GM19463 (cell line): ENCODE measurements around the gene APH1A.
A peak's percentile ranks its signal among the peaks of the same experiment; 100 is the strongest.
"Not testable (repeated sequence)": the region's sequence is repeated elsewhere in the genome, so short reads cannot be mapped to it uniquely, and the experiment has no call there.

Source experiments
- ATAC-seq: cut with Tn5 transposase; IDR thresholded peaks from one replicate; pipeline ENCODE4 v1.9.1; 2021; ENCODE audit warnings: mild to moderate bottlenecking, moderate library complexity; ENCODE audit not compliant: unreplicated experiment

APH1A gene

DNA sequence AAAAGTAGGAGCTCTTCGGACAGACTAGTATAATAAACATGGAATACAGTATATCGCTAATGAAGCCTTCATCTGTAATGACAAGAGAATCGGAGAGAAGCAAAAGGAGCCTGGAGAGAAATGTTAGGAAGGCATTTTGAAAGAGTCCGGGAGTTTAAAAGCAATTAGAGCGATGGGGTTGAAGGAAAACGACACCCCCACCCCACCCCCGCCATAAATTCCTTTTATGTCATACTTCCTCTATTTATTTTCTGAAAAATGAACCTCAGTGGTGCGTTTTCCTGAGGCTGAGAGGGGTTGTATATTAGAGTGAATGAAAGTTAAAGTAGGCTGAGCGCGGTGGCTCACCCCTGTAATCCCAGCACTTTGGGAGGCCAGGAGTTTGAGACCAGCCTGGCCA is 635 bp upstream of the APH1A start:
- ATAC-seq: no peak

DNA sequence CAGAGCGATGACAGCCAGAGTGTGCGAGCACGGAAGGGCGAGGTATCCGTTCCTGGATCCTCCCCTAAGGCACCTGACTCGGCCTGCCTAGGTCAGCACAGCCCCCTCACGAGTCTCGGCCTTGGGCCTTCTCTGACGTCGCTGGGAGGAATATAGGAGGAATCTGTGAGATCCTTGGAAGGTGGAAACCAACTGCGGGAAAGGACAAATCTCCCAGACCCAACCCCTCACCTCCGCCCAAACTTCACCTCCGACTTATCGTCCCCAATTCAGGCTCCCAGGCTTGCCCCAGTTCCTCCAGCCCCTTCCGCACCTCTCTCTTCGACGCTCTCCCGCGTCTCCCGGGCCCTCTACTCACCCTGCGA is 494 bp downstream of the APH1A start:
- no peak for ATAC-seq

DNA sequence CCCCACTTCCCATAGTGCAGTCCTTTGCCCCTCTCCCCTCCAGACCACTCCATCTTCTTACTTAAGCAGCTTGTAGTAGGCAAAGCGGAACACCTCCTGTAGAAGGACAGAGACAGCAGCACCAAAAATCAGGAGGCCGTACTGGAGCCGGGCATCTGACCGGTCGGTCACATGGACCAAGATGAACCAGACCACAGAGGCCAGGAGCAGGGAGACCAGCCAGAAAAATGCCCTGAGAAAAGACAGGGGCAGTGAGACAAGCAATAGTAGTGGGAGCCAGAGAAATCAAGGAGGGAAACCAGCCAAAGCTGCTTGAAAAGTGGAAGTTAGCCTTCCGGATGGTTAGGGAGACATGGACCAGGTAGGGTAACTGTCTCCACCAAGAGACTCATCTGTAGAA is 920 bp downstream of the APH1A start:
- ATAC-seq: no peak

DNA sequence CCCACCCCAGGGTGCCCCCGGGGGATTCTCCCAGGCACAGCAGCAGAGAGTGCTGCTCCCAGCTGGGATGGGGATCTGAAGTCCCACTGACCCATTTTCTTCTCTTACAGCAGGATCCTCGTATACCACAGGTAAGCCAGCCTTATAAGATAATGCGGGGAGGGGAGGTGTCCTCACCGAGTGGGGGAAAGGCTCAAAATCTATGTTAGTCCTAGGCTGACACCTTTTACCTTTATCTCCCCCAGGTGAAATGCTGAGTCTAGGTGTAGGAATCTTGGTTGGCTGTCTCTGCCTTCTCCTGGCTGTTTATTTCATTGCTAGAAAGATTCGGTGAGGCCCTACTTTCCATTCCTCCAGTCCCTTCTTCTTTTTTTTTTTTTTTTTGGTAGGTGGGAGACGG is 5.3 kb downstream of the APH1A start:
- no peak for ATAC-seq

DNA sequence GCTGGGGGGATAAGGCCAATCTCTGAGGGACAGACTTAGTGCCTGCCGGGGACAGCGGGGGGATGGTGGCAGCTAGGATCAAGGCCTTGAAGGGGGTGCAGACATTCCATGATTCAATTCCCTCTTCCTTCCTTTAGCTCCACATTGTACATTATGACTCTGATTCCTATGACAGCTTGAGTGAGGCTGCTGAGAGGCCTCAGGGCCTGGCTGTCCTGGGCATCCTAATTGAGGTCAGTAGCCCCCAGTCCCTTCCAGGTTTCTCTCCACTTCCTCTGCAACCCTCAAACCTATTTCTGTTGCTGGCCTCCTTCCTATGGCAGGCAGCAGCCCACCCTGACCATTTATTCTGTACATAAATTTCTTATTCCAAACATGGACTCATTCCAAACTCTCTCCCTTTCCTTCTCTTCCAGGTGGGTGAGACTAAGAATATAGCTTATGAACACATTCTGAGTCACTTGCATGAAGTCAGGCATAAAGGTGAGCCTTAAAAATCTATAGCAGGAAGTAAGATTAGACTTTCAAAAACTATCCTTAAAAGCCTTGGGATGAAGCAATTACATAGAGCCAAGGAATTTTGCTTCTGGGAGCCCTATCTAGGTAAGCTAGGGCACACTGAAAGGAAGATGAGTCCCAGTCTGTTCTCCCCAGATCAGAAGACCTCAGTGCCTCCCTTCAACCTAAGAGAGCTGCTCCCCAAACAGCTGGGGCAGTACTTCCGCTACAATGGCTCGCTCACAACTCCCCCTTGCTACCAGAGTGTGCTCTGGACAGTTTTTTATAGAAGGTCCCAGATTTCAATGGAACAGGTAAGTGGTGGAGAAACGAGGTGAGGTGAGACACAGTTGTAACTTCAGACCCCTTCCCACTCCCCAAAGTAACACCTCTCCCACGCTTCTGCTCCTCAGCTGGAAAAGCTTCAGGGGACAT is 6.2 kb downstream of the APH1A start:
- ATAC-seq: no peak

DNA sequence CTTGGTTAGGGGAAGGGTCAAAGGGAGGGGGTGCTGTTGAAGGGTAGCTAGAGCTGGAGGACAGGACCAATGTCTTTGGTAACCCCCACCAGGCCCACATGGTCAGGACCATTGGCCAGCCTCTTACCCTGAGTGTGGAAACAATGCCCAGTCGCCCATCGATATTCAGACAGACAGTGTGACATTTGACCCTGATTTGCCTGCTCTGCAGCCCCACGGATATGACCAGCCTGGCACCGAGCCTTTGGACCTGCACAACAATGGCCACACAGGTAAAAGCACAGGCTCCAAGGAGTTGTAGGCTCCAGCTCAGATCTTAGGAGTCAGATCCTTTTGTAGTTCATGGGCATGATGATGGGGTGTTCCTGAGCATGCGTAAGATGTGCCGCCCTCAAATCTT is 7.4 kb downstream of the APH1A start:
- no peak for ATAC-seq

DNA sequence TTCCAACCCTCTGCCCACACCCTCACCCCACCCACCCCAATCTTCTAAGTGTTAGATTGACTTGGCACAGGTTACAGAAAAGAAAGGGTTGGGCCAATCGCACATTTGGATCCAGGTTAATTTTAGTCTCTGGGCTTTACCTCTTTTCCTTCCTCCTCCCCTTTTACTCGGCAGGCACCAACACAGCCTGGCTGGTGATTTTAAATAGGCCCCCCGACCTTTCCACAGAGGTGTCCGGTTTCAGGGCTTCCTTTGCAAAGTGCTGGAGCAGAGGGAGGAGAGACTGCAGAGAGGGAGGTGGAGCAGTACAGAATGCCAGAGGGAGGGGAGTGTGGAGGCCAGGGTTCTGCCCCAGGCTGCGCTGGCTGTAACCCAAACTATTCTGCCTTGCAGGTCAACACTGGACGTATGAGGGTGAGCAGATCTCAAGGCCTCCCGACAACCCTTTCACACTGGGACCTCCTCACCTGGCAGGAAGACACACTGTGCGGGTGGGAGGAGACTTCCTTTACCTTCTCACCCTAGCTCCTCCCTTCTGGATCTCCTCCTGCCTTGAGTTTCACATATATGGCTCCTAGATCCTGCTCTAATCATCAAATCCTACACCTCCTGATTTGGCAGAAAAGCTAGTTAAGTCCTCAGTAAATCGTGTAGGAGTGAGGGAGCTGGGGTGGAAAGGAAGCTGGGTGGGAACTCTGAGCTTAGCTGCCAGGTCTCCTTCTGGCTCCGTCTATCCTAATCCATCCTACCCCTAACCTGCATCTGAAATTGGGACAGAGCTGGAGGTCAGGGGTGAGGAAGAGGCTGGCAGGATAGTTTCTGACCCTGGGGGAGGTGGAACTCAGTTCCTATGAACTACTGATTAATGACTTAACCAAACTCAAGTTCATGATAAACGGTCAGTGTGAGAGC is 8.8 kb downstream of the APH1A start:
- no peak for ATAC-seq

DNA sequence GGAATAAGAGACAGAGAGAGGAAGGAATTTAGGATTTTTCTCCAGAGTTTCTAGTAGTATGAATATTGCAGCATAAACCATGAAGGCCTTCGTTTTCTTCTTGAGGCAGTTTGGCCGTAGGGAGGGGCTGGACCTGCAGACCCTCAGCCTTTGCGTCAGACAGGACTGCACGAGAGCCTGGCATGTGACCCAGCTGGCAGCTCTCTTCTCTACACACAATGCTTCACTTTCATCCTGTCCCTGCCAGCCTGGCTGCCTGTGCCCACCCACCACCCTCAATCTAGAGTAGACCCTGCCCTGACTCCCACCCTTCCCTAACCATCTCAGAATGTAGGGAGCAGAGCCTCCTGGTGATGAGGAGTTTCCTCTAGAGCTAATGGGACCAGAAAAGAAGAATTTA is 9.6 kb downstream of the APH1A start:
- ATAC-seq: no peak

DNA sequence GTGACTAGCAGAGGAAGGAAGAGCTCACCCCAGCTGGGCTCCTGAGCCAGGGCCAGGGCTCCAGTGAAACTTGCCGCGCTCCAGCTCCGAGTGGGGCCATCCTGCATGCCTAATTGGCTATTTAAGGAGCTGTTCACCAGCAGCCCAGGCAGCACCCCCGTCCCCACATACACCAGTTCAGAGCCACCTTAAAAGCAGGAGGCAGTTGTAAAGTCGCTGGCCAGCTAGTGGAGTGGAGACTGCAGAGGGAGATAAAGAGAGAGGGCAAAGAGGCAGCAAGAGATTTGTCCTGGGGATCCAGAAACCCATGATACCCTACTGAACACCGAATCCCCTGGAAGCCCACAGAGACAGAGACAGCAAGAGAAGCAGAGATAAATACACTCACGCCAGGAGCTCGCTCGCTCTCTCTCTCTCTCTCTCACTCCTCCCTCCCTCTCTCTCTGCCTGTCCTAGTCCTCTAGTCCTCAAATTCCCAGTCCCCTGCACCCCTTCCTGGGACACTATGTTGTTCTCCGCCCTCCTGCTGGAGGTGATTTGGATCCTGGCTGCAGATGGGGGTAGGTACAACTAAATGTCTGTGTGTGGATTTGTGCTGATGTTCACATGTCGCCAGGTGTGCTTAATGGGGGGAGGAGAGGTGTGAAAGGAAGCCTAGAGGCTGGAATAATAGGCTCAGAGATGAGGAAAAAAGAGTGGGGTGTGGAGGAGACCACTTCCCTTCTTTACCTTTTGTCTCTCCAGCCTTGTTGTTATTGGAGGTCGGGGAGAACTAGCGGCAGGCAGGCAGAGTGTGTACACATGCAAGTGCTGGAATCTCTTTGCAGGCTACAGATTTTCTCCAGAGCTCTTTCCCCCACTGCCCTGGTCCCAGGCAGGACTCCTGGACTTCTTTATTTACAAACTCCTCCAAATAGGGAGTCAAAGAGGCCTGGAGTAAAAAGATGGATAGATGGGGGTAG is 10.9 kb downstream of the APH1A start, which contains the start of gene CA14:
Gene CA14, plus strand, starts transcription at position 151 of the 962 bp plus-strand sequence. Its CDS starts 355 bp downstream, at position 506.
- no peak for ATAC-seq

DNA sequence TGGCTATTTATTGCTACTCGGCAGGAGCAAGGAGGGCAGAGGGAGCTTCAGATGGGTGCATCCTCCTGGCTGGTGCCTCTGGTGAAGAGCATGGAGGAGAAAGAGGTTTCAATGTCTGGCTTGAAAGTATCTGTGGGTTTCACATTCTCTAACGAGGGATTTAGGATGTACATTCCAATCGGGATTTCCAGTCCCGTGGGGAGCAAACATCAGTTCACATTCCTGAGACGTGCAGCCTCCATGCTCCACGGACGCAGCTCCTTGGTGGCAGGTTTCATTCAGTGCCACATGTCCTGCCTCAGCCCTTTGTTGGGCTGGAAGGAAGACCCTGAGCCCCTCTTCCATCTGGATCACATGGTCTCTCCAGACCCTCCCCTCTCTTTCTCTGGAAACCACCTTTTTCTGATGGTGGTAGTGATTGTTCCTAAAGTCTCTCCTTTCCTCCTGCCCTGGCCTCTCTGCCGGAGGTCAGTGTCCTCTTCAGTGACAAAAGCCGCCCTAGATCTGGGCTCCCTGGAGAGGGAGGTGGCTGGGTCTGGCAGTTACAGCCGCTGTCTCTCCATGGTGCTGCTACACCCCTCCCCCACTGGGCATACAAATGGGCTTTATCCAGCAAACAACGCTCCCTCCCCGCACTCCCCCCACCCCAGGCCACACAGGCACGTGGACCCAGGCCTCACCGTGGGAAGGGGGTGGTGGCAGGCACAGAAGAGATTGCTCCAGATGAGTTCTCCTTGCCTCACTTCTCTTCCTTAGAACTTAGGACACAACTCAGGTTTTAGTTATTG is 12.1 kb downstream of the APH1A start:
- no peak for ATAC-seq

DNA sequence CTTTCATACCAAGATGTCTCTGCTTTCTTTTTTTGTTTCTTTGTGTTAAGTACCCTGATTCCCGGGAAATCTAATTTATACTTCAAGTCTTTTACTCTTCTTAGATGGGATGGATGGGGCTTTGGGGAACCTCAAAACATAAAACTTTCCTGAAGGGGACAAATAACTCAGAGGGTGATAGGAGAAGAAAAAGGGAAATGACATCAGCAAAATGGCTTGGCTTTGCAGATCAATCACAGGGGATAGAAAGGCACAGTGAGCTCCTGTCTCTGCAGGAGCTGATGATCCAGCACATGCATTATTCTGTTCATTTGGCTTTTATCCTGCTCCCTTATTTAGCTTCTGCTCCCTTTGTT is 12.6 kb downstream of the APH1A start:
- ATAC-seq: no peak

DNA sequence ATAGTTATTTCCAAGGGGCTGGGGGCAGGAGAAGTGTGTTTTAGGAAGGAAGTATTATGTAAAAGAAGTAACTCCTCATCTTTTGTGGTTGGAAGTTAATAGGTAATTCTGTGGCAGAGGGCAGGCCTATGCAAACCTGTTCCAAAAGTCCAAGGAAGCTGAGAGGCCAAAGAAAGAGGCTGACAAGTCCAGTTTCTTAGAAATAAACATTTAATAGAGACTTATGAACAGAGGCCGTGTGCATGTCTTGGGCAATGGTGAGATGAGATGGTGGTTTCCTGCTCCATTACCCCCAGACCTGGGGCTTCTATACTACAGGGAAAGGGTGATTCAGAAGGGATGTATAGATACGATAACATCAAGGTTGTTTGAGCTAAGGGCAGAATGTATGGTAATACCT is 18.9 kb downstream of the APH1A start:
- no peak for ATAC-seq

DNA sequence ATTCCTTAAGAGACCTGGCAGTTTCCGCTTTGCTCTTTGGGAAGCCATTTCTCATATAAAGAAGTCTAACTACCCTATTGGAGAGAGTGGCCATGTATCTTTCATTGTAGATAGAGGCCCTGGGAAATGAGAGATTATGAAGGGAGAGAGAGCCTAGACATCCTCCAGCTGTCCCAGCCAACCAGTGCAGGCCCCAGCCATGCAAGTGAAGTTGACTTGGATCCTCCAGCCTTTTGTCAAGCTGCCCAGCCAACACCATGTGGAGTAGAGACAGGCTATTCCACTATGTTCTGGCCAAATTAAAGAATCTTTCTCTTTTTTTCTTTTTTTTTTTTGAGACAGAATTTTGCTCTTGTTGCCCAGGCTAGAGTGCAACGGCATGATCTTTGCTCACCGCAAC is 25.8 kb downstream of the APH1A start:
- no peak for ATAC-seq

DNA sequence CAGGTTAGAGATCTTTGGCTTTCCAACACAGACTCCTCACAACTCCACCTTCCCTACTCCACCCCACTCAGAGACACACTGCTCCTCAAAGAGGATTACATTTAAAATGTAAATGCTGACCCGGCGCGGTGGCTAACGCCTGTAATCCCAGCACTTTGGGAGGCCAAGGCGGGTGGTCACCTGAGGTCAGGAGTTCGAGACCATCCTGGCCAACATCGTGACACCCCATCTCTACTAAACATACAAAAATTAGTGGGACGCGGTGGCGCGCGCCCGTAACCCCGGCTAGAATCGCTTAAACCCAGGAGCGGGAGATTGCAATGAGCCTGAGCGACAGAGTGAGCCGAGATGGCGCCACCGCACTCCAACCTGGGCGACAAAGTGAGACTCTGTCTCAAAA is 31.1 kb downstream of the APH1A start:
- ATAC-seq: no peak

DNA sequence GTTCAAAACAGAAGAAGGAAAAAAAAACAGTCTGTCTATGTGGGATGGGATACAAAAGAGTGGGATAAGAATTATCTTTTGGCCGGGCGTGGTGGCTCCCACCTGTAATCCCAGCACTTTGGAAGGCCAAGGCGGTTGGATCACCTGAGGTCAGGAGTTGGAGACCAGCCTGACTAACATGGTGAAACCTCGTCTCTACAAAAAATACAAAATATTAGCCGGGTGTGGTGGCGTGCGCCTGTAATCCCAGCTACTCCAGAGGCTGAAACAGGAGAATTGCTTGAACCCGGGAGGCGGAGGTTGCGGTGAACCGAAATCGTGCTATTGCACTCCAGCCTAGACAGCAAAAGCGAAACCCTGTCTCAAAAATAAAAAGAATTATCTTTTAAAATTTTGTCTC is 31.6 kb downstream of the APH1A start:
- ATAC-seq: not testable (repeated sequence)

DNA sequence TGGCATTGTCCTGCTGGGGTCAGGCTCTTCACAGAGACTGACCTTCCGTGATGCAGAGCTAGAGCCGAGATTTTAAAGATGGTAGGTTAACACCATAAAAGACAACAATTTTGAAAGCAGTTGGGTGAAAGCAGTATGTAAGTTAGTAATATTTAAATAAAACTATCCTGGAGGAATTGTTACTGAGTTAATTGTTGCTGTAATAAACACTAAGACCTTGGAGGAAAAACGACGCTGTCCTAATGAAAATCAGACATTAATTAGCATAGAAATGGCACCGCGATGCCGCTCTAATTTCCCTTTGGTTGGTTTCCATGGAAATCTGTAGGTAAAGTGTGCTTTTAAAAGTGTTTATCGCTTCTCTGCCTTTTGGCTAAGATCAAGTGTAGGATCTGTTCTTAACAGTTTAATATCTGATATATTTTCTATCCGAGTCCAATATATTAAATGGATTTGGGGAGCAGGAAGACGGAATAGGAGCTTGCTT is 32.2 kb downstream of the APH1A start:
- no peak for ATAC-seq

DNA sequence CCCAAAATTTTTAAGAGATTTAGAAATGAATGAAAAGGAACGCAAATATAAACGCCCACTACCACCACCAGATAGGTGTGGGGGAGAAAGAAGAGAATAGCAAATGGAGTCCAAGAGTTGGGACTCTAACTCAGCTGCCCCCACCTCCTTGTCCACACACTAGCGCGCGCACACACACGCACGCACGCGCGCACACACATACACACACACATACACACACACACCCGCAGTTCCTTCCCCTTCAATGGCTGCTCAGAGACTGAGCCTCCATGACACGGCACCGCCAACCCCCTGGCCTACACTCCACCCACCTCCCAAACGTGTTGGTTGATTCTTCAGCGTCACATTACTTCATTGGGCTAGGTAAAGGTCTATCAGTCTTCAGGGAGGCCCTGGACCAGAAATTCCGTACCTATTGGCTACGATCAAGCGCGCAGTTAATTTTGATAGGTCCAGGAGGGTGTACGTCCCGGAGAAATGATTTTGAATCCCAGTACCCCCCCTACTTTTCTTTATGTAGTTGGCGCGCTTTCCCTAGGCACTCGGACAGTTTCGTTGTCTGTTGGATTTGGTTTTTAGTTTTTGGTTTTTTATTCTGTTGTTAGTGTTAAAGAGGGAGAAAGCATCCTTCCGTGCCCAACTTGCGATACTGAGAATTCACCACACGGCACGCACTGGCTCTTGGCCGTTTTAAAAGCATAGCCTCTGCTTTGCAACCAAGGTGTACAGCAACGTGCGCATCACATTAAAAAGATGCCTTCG is 32.8 kb downstream of the APH1A start, which contains the start of gene ANP32E:
Gene ANP32E, minus strand, starts transcription at position 261 of the 762 bp plus-strand sequence. CDS start 326 bp downstream, outside the sequence.
- peak; percentile 77 for ATAC-seq

DNA sequence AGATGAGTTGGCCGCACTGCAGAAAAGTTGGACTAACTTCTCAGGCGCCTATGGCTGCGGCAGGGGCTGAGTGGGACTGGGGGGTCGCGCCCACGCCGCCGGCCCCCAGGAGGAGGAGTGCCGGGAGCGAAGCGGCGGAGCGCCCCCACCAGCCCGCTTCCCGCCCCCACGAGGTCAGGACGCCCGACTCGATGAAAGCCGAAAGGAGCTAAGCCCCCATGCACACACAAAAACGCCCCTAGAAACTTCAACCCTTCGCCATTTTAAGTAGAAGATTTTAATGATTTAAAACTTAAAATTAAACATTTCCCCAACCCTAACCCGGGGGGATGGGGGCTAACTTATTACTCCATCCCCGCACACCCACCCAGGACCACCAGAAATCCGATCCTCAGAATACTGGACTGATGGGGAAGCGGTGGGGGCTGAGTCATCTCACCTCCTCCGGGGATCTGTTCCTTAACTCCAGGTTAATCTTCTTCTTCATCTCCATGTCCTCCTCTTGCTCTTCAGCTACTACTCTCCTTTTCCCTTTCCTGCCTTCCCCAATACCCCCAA is 33.4 kb downstream of the APH1A start:
- ATAC-seq: no peak
